AG09319 (cell line): ENCODE measurements around the gene PRDM5.

Experiments
- DNase-seq: peaks from one replicate; pipeline ENCODE4 v3.0.0-alpha.2; 2010; ENCODE audit warnings: low read depth; ENCODE audit errors: extremely low read depth
- CTCF ChIP-seq: IDR thresholded peaks from 2 replicates; pipeline ENCODE4 v1.5.1; 2011; ENCODE audit warnings: low read depth, mild to moderate bottlenecking, inconsistent platforms, low read length, moderate library complexity

PRDM5 gene

GRCh38 chr4:120736312-120736711 lies 186.2 kb downstream of the PRDM5 start:
- TF ChIP-seq CTCF = no peak
- DNase-seq = no peak

DNA sequence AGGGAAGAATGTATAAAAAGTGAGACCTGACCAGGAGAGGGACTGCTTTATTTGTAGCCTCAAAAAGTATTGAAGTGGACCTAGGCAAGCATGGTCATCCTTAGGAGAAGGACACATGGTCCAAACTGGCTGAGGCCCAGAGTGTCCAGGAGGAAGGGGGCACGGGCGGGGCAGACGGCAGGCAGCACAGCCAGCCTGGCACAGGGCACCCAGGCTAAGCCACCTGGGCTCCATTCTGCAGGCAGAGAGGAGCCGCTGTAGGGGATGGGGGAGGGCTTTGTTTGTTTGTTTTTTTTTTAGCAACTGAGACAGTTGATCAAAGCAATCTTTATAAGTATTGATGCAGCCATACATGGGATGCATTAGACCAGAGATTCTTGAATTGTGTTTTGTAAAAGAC lies 188.6 kb downstream of the PRDM5 start:
- DNase-seq = no peak
- no peak for TF ChIP-seq CTCF

DNA sequence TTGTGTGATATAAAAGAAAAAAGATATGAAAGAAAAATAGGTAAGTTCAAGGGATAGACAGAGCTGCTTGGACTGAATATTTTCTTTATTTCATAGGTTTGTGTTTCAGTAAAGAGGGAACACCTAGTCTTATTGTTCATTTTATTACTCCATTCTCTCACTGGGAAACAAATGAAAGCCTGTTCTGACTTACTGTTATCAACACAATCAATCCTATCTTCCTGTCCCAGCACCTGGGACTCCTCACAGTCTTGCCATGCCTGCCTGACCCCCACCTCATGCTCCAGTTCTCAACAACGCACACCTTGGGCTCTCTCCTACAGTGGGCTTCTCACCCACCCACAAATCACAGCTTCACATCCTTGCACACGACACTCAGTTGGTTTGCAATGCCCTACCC lies 189.5 kb downstream of the PRDM5 start:
- DNase-seq = no peak
- no peak for TF ChIP-seq CTCF

DNA sequence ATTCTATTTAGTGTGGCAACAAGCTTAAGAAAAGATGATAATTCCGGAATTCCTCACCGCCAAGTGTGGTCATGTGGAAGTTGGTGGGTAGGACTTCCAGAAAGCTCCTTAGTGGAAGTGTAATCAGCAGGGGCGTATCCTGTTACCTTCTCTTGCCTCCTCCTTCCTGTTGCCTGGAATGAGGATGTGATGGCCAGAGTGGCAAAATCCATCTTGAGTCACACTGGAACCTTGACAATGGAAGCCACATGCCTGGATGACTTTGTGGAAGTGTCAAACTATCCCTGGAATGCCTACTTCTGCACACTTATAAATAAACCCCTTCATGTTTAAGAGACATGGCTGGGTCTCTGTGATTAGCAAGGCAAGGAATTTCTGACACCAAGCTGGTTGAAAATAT lies 191.0 kb downstream of the PRDM5 start:
- DNase-seq = peak; percentile 15
- TF ChIP-seq CTCF = no peak

- DNase-seq = no peak
- no peak for TF ChIP-seq CTCF
These were observed 191.7 kb downstream of the PRDM5 start for GRCh38 chr4:120730777-120731320.

- DNase-seq = no peak
- no peak for TF ChIP-seq CTCF
These were observed 193.4 kb downstream of the PRDM5 start for GRCh38 chr4:120728892-120729675.
